HepG2 (cell line): ENCODE measurements around the gene MACROD2. TPM values are rescaled to one million over a fixed set of nuclear protein-coding genes. Genes with fewer than 3 reads are reported as not detected.

Experiments used
- ATAC-seq: fragments of 200-7000 bp; cut with Tn5 transposase; 3 replicates; pipeline ENCODE4 v1.9.1; 2020; ENCODE audit warnings: mild to moderate bottlenecking, moderate library complexity
- BruUV-seq: library from RNA; stranded (reverse); fragments of 400-500 nt; replicated peaks from 2 replicates; lab custom pipeline; 2021; lab: Mats Ljungman, UMichigan
- CTCF ChIA-PET: fragments of 300-600 bp; formaldehyde crosslinking; extraction: SDS; loops from one replicate; lab custom pipeline; 2021; ENCODE audit warnings: low total read pairs, inconsistent platforms, low intra/inter-chr PET ratio; lab: Yijun Ruan, JAX
- POLR2A ChIA-PET: fragments of 350-600 bp; sonication (Branson Sonifier 250); formaldehyde crosslinking; loops from one replicate; lab custom pipeline; 2020; ENCODE audit warnings: antibody characterized with exemption, inconsistent platforms; lab: Yijun Ruan, JAX
- DNase-seq: peaks from one replicate; pipeline ENCODE4 v3.0.0-alpha.2; 2015; ENCODE audit warnings: low spot score
- FAIRE-seq: peaks from 3 replicates; lab custom pipeline; 2011; peaks lifted over from hg19 to GRCh38; lab: Jason Lieb, UNC
- H2AFZ ChIP-seq: one replicate; pipeline ENCODE4 v1.6.1; 2011; ENCODE audit warnings: low read length, inconsistent platforms
- H3K27ac ChIP-seq: fragments of 300-600 bp; 3 replicates; pipeline ENCODE4 v1.8.0; 2011; ENCODE audit warnings: mixed run types, mild to moderate bottlenecking, mixed read lengths, low read length, inconsistent platforms; ENCODE audit not compliant: insufficient read depth; ENCODE audit errors: extremely low read length
- H3K27me3 ChIP-seq, 2 experiments: fragments of 200-600 bp in 1 of 2; 2 replicates in 1 of 2; 3 replicates in 1 of 2; pipeline versions ENCODE4 v1.6.0 to v1.8.0; 2011; ENCODE audit warnings: low read length in 2 of 2, mild to moderate bottlenecking in 2 of 2, moderate library complexity in 2 of 2, inconsistent platforms in 1 of 2; ENCODE audit not compliant: insufficient read depth in 2 of 2, control insufficient read depth in 1 of 2
- H3K36me3 ChIP-seq, 2 experiments: fragments of 200-600 bp in 1 of 2; replicated peaks in 1 of 2; 2 replicates in 1 of 2; 3 replicates in 1 of 2; pipeline versions ENCODE4 v1.5.1 to v1.8.0; 2011; ENCODE audit warnings: low read length in 2 of 2, inconsistent platforms in 1 of 2; ENCODE audit not compliant: insufficient read depth in 2 of 2, control insufficient read depth in 1 of 2
- H3K4me1 ChIP-seq: 2 replicates; pipeline ENCODE4 v1.5.1; 2012; ENCODE audit warnings: low read length, inconsistent platforms; ENCODE audit not compliant: insufficient read depth
- H3K4me2 ChIP-seq: 2 replicates; pipeline ENCODE4 v1.6.0; 2011; ENCODE audit warnings: low read depth, low read length, inconsistent platforms
- H3K4me3 ChIP-seq, 3 experiments: fragments of 200-600 bp in 1 of 3; sonication (generic), shearing (Covaris generic) in 1 of 3; replicated peaks in 1 of 3; 2 replicates each; pipeline ENCODE4 v1.5.1; 2011 to 2016; ENCODE audit warnings: low read length in 3 of 3, inconsistent platforms in 2 of 3, low read depth in 2 of 3, mild to moderate bottlenecking in 2 of 3, control low read depth in 1 of 3, mixed read lengths in 1 of 3; ENCODE audit not compliant: insufficient read depth in 1 of 3
- H3K79me2 ChIP-seq: one replicate; pipeline ENCODE4 v1.6.1; 2011; ENCODE audit warnings: low read length, inconsistent platforms; ENCODE audit not compliant: insufficient read depth
- H3K9ac ChIP-seq: 2 replicates; pipeline ENCODE4 v1.6.0; 2011; ENCODE audit warnings: mild to moderate bottlenecking, low read depth, low read length, inconsistent platforms; ENCODE audit not compliant: insufficient read depth
- H3K9me3 ChIP-seq: 2 replicates; pipeline ENCODE4 v1.5.1; 2012; ENCODE audit warnings: mild to moderate bottlenecking, low read length
- H4K20me1 ChIP-seq: 2 replicates; pipeline ENCODE4 v1.6.0; 2011; ENCODE audit warnings: inconsistent platforms, mild to moderate bottlenecking, low read length, moderate library complexity; ENCODE audit not compliant: insufficient read depth
- BHLHE40 ChIP-seq: IDR thresholded peaks from 2 replicates; pipeline ENCODE4 v1.6.1; 2011; ENCODE audit warnings: low read length, improper control_type of control experiment
- BORCS8-MEF2B ChIP-seq: sonication (generic); formaldehyde crosslinking; IDR thresholded peaks from 2 replicates; pipeline ENCODE4 v1.8.0; 2022; ENCODE audit warnings: mild to moderate bottlenecking, missing genetic modification reagents
- CHD4 ChIP-seq: fragments of 200-600 bp; sonication (generic); IDR thresholded peaks from 2 replicates; pipeline ENCODE4 v1.7.0; 2017; ENCODE audit warnings: mild to moderate bottlenecking, low read length, borderline replicate concordance
- JDP2 ChIP-seq: sonication (generic); formaldehyde crosslinking; IDR thresholded peaks from 2 replicates; pipeline ENCODE4 v1.8.1; 2022; ENCODE audit warnings: missing genetic modification reagents, borderline replicate concordance
- LCORL ChIP-seq, 2 experiments: fragments of 450-650 bp in 1 of 2; sonication (generic) in 1 of 2; formaldehyde crosslinking in 1 of 2; IDR thresholded peaks; 2 replicates each; pipeline versions ENCODE4 v1.5.0 to v1.6.1; 2017 to 2020; ENCODE audit warnings: antibody characterized with exemption in 1 of 2, missing genetic modification reagents in 1 of 2
- PPARG ChIP-seq: conservative IDR thresholded peaks from 2 replicates; pipeline ENCODE4 v1.6.1; 2016; ENCODE audit warnings: missing biosample characterization, missing genetic modification reagents
- SSRP1 ChIP-seq: IDR thresholded peaks from 2 replicates; pipeline ENCODE4 v1.6.1; 2016; ENCODE audit warnings: control low read depth
- TCF7L2 ChIP-seq: IDR thresholded peaks from 2 replicates; pipeline ENCODE4 v1.6.1; 2011; ENCODE audit warnings: mild to moderate bottlenecking, low read depth, low read length, moderate library complexity
- TRIM24 ChIP-seq: sonication (generic); formaldehyde crosslinking; IDR thresholded peaks from 2 replicates; pipeline ENCODE4 v1.8.0; 2022; ENCODE audit warnings: mild to moderate bottlenecking, missing genetic modification reagents
- ZIK1 ChIP-seq: sonication (generic); formaldehyde crosslinking; IDR thresholded peaks from 2 replicates; pipeline ENCODE4 v1.5.0; 2020; ENCODE audit warnings: mild to moderate bottlenecking, low read depth, missing genetic modification reagents, borderline replicate concordance
- ZNF101 ChIP-seq: sonication (generic); formaldehyde crosslinking; IDR thresholded peaks from 2 replicates; pipeline ENCODE4 v1.4.0; 2020; ENCODE audit warnings: mild to moderate bottlenecking, low read depth, missing genetic modification reagents, borderline replicate concordance
- ZNF282 ChIP-seq: fragments of 450-650 bp; IDR thresholded peaks from 2 replicates; pipeline ENCODE4 v1.6.1; 2018; ENCODE audit not compliant: partially characterized antibody
- ZNF317 ChIP-seq: sonication (generic); formaldehyde crosslinking; IDR thresholded peaks from 2 replicates; pipeline ENCODE4 v1.5.0; 2020; ENCODE audit warnings: mild to moderate bottlenecking, missing genetic modification reagents
- ZNF430 ChIP-seq: sonication (generic); formaldehyde crosslinking; IDR thresholded peaks from 2 replicates; pipeline ENCODE4 v1.9.0; 2021; ENCODE audit warnings: mild to moderate bottlenecking, missing genetic modification reagents
- ZNF460 ChIP-seq: sonication (generic); formaldehyde crosslinking; IDR thresholded peaks from 2 replicates; pipeline ENCODE4 v1.5.1; 2020; ENCODE audit warnings: missing genetic modification reagents, mild to moderate bottlenecking, borderline replicate concordance
- WGBS: methylation state at CpG from one replicate; pipeline ENCODE4 v1.1.6; 2017; ENCODE audit warnings: low lambda C conversion rate; 5-methylcytosine and 5-hydroxymethylcytosine counted together
- in situ Hi-C: cut with HindIII; loops from 2 replicates; pipeline ENCODE4 v1.10.0; 2017; ENCODE audit warnings: low pct_unique_long_range_greater_than_20kb; ENCODE audit not compliant: extremely low pct_ligation_motif_present
- intact Hi-C: fragments of 100-400 bp; cut with micrococcal nuclease; formaldehyde crosslinking; loops from one replicate; pipeline ENCODE4 v1.10.0; 2022; ENCODE audit not compliant: unreplicated experiment
- polyA plus RNA-seq, 8 experiments: library from polyadenylated mRNA; depleted of rRNA in 3 of 8; stranded (reverse) in 7 of 8; unstranded in 1 of 8; fragments of >200 nt; fragmentation: Illumina TruSeq in 4 of 8; extraction: Trizol in 4 of 8; gene quantifications; 2 replicates each; pipeline versions ENCODE4 v1.2.1 to v1.2.3, GENCODE V29; 2011 to 2016; ENCODE audit warnings: low read depth in 4 of 8, missing spikeins in 1 of 8, mixed read lengths in 1 of 8; ENCODE audit not compliant: insufficient read depth in 1 of 8
- total RNA-seq, 5 experiments: library from RNA; depleted of rRNA; stranded (reverse); fragments of >200 nt; fragmentation: Illumina TruSeq; extraction: Trizol; gene quantifications; 2 replicates each; pipeline ENCODE4 v1.2.3, GENCODE V29; 2016; ENCODE audit warnings: low read depth in 1 of 5
- TF ChIP-seq, protein P1 (sequence below): sonication (generic); formaldehyde crosslinking; IDR thresholded peaks from 2 replicates; pipeline ENCODE4 v1.8.0; 2022; ENCODE audit warnings: mild to moderate bottlenecking, missing genetic modification reagents, moderate library complexity
- TF ChIP-seq, protein P2 (sequence below): sonication (generic); formaldehyde crosslinking; IDR thresholded peaks from 2 replicates; pipeline ENCODE4 v1.8.1; 2022; ENCODE audit warnings: low read depth, mild to moderate bottlenecking, missing genetic modification reagents

MACROD2 gene
- total and polyA plus RNA-seq, 2 of the 13 experiments (the other 11 are each of a cell fraction or from before 2014, with no cell fraction given): 0.13 to 0.51 TPM

DNA sequence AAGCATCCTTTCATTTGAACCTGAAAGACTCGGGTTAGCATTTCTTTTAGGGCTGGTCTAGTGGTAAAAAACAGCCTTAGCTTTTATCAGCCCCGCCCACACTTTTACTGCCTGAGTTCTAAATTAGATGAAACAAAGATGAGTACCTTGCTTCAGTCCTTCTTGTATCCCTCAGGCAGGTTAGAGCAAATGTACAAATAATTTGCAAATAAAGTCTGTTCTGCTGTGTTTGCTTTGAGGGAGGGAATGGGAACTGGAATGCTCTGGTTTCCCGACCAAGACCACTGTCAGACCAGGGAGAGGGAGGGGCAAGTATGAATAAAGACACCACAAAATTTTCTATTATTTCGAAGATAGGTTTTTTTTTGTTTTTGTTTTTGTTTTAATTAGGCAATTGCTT lies 427.6 kb downstream of the MACROD2 start:
- Histone ChIP-seq H2AFZ (no peak overlapping the region), H3K27ac (no peak overlapping the region), H4K20me1 (no peaks in the 10 kb centered on the region), H3K36me3 (no peaks in the 10 kb centered on the region), H3K4me1 (no peaks in the 10 kb centered on the region), H3K9me3 (no peaks in the 10 kb centered on the region), H3K79me2 (no peaks in the 10 kb centered on the region), H3K27me3 (no peaks in the 10 kb centered on the region), H3K4me3 (no peak overlapping the region), H3K9ac (no peak overlapping the region), H3K4me2 (no peak overlapping the region)
- in situ Hi-C loops: no loop called here
- no TSS peak for BruUV-seq
- WGBS: 1% methylated on average over 4 of the region's 4 CpGs
- FAIRE-seq: no peak
- intact Hi-C loops: no loop called here
- no peak for ATAC-seq
- no peak for DNase-seq
- POLR2A ChIA-PET: no interaction called here
- CTCF ChIA-PET: no interaction called here
- TF ChIP-seq LCORL (IDR thresholded peaks at IDR 0.05) (no peak), LCORL (CRISPR knock-in tag; IDR thresholded peaks at IDR 0.05) (no peak), ZNF282 (no peak), ZNF460 (no peak), JDP2 (no peak), ZNF101 (no peak), PPARG (CRISPR knock-in tag) (no peak), BHLHE40 (no peak), TRIM24 (no peak), SSRP1 (CRISPR knock-in tag) (no peak), BORCS8-MEF2B (no peak), ZNF430 (CRISPR knock-in tag) (no peak), ZIK1 (no peak), TCF7L2 (no peak), ZNF317 (no peak), CHD4 (no peak)
- TF ChIP-seq, protein P1, sequence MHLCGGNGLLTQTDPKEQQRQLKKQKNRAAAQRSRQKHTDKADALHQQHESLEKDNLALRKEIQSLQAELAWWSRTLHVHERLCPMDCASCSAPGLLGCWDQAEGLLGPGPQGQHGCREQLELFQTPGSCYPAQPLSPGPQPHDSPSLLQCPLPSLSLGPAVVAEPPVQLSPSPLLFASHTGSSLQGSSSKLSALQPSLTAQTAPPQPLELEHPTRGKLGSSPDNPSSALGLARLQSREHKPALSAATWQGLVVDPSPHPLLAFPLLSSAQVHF (CRISPR knock-in tag): no peak
- TF ChIP-seq, protein P2, sequence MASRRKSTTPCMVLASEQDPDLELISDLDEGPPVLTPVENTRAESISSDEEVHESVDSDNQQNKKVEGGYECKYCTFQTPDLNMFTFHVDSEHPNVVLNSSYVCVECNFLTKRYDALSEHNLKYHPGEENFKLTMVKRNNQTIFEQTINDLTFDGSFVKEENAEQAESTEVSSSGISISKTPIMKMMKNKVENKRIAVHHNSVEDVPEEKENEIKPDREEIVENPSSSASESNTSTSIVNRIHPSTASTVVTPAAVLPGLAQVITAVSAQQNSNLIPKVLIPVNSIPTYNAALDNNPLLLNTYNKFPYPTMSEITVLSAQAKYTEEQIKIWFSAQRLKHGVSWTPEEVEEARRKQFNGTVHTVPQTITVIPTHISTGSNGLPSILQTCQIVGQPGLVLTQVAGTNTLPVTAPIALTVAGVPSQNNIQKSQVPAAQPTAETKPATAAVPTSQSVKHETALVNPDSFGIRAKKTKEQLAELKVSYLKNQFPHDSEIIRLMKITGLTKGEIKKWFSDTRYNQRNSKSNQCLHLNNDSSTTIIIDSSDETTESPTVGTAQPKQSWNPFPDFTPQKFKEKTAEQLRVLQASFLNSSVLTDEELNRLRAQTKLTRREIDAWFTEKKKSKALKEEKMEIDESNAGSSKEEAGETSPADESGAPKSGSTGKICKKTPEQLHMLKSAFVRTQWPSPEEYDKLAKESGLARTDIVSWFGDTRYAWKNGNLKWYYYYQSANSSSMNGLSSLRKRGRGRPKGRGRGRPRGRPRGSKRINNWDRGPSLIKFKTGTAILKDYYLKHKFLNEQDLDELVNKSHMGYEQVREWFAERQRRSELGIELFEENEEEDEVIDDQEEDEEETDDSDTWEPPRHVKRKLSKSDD (CRISPR knock-in tag): no peak
- TF ChIP-seq, all 625 proteins: peak for 0
